Hematopoietic multipotent progenitor cell treated with erythropoietin and hydrocortisone succinate and interleukin-3 and kit ligand, for 17 days (in vitro differentiated cells): ENCODE results near the gene RSPH6A.

Experiments
- DNase-seq: peaks from one replicate; pipeline ENCODE4 v3.0.0-alpha.2; 2015; ENCODE audit warnings: low spot score

Gene RSPH6A

GRCh38 chr19:45825263-45825605 lies 10.1 kb upstream of the RSPH6A start:
- no peak for DNase-seq

GRCh38 chr19:45824531-45825262 lies 9.6 kb upstream of the RSPH6A start:
- DNase-seq: no peak

GRCh38 chr19:45824041-45824471 lies 8.9 kb upstream of the RSPH6A start:
- DNase-seq: no peak

- no peak for DNase-seq
These were observed 8.1 kb upstream of the RSPH6A start for GRCh38 chr19:45823182-45823581.

GRCh38 chr19:45822716-45823115 lies 7.6 kb upstream of the RSPH6A start:
- DNase-seq: no peak

GRCh38 chr19:45821570-45821969 lies 6.5 kb upstream of the RSPH6A start:
- no peak for DNase-seq

GRCh38 chr19:45821103-45821521 lies 6.0 kb upstream of the RSPH6A start:
- DNase-seq: no peak

GRCh38 chr19:45820413-45821102 lies 5.5 kb upstream of the RSPH6A start:
- no peak for DNase-seq

- no peak for DNase-seq
These were observed 4.7 kb upstream of the RSPH6A start for GRCh38 chr19:45819769-45820168.

GRCh38 chr19:45817725-45818301 lies 2.7 kb upstream of the RSPH6A start:
- DNase-seq: no peak

GRCh38 chr19:45817010-45817724 lies 2.1 kb upstream of the RSPH6A start:
- peak; percentile 96 for DNase-seq

GRCh38 chr19:45816236-45817009 lies 1.3 kb upstream of the RSPH6A start:
- no peak for DNase-seq

GRCh38 chr19:45815481-45816216 lies 541 bp upstream of the RSPH6A start:
- DNase-seq: no peak

GRCh38 chr19:45814166-45814780 lies 835 bp downstream of the RSPH6A start:
- no peak for DNase-seq

- DNase-seq: no peak
These were observed 2.8 kb downstream of the RSPH6A start for GRCh38 chr19:45812297-45812696.

GRCh38 chr19:45809643-45810159 lies 5.4 kb downstream of the RSPH6A start:
- no peak for DNase-seq

GRCh38 chr19:45805719-45806118 lies 9.4 kb downstream of the RSPH6A start:
- no peak for DNase-seq

GRCh38 chr19:45804959-45805230 lies 10.2 kb downstream of the RSPH6A start:
- no peak for DNase-seq

- no peak for DNase-seq
These were observed 10.8 kb downstream of the RSPH6A start for GRCh38 chr19:45804140-45804958.

- DNase-seq: no peak
These were observed 13.4 kb downstream of the RSPH6A start for GRCh38 chr19:45801603-45802175.
